ENCODE results near the gene TGM4.
"Not testable (repeated sequence)": the region's sequence is repeated elsewhere in the genome, so short reads cannot be mapped to it uniquely, and the experiment has no call there.

TGM4 gene

GRCh38 chr3:44939581-44940036, 65.2 kb downstream of the TGM4 start:
- Mint-ChIP-seq H3K36me3 (ENCODE audit: low read depth) (peaks cover 27% of the 10 kb centered on the region), H3K27me3 (no peaks in the 10 kb centered on the region), H3K4me3 (no peak overlapping the region), H3K4me1 (peaks cover 4% of the 10 kb centered on the region), H3K27ac (no peak overlapping the region), H3K9me3 (no peaks in the 10 kb centered on the region)
- DNase-seq, result no peak
- ATAC-seq, result no peak

- no peaks in the 10 kb centered on the region for H3K27me3 Mint-ChIP-seq
- no peaks in the 10 kb centered on the region for H3K9me3 Mint-ChIP-seq
- H3K36me3 Mint-ChIP-seq (ENCODE audit: low read depth), result peaks cover 26% of the 10 kb centered on the region
- no peak overlapping the region for H3K27ac Mint-ChIP-seq
- H3K4me3 Mint-ChIP-seq, result no peak overlapping the region
- DNase-seq (no peak), ATAC-seq (no peak)
- no peaks in the 10 kb centered on the region for H3K4me1 Mint-ChIP-seq
These were observed 68.0 kb downstream of the TGM4 start for GRCh38 chr3:44942202-44942921.

GRCh38 chr3:44948239-44948638, 73.8 kb downstream of the TGM4 start:
- ATAC-seq, result no peak
- no peak for DNase-seq
- H3K9me3 Mint-ChIP-seq, result no peaks in the 10 kb centered on the region
- H3K4me1 Mint-ChIP-seq, result no peaks in the 10 kb centered on the region
- H3K4me3 Mint-ChIP-seq, result no peak overlapping the region
- no peaks in the 10 kb centered on the region for H3K27me3 Mint-ChIP-seq
- no peak overlapping the region for H3K27ac Mint-ChIP-seq
- H3K36me3 Mint-ChIP-seq (ENCODE audit: low read depth), result peaks cover 9% of the 10 kb centered on the region

GRCh38 chr3:44949770-44950169, 75.4 kb downstream of the TGM4 start:
- H3K4me1 Mint-ChIP-seq; DNase-seq; ATAC-seq; H3K9me3 Mint-ChIP-seq; H3K36me3 Mint-ChIP-seq (ENCODE audit: low read depth); H3K27me3 Mint-ChIP-seq; H3K4me3 Mint-ChIP-seq; H3K27ac Mint-ChIP-seq: not testable (repeated sequence)

GRCh38 chr3:44950275-44950734, 75.9 kb downstream of the TGM4 start:
- peaks cover 4% of the 10 kb centered on the region for H3K36me3 Mint-ChIP-seq (ENCODE audit: low read depth)
- DNase-seq (no peak), ATAC-seq (no peak)
- no peaks in the 10 kb centered on the region for H3K27me3 Mint-ChIP-seq
- H3K27ac Mint-ChIP-seq, result no peak overlapping the region
- H3K4me1 Mint-ChIP-seq, result peaks cover 2% of the 10 kb centered on the region
- H3K9me3 Mint-ChIP-seq, result no peaks in the 10 kb centered on the region
- no peak overlapping the region for H3K4me3 Mint-ChIP-seq

- ATAC-seq (no peak), DNase-seq (no peak)
- Mint-ChIP-seq H3K9me3 (no peaks in the 10 kb centered on the region), H3K27ac (no peak overlapping the region), H3K36me3 (ENCODE audit: low read depth) (peaks cover 4% of the 10 kb centered on the region), H3K27me3 (no peaks in the 10 kb centered on the region), H3K4me1 (peaks cover 2% of the 10 kb centered on the region), H3K4me3 (no peak overlapping the region)
These were observed 78.3 kb downstream of the TGM4 start for GRCh38 chr3:44952689-44953088.

GRCh38 chr3:44954304-44954703, 79.9 kb downstream of the TGM4 start:
- Mint-ChIP-seq H3K9me3 (no peaks in the 10 kb centered on the region), H3K27me3 (no peaks in the 10 kb centered on the region), H3K27ac (no peak overlapping the region), H3K36me3 (ENCODE audit: low read depth) (peaks cover 2% of the 10 kb centered on the region), H3K4me1 (peaks cover 2% of the 10 kb centered on the region), H3K4me3 (no peak overlapping the region)
- no peak for ATAC-seq
- no peak for DNase-seq

- H3K27ac Mint-ChIP-seq, result no peak overlapping the region
- DNase-seq (no peak), ATAC-seq (peak; percentile 49)
- peaks cover 2% of the 10 kb centered on the region for H3K36me3 Mint-ChIP-seq (ENCODE audit: low read depth)
- no peaks in the 10 kb centered on the region for H3K9me3 Mint-ChIP-seq
- no peak overlapping the region for H3K4me3 Mint-ChIP-seq
- peaks cover 2% of the 10 kb centered on the region for H3K4me1 Mint-ChIP-seq
- no peaks in the 10 kb centered on the region for H3K27me3 Mint-ChIP-seq
These were observed 80.6 kb downstream of the TGM4 start for GRCh38 chr3:44954962-44955361.

GRCh38 chr3:44955917-44956316, 81.5 kb downstream of the TGM4 start:
- Mint-ChIP-seq H3K27ac (no peak overlapping the region), H3K4me1 (peaks cover 6% of the 10 kb centered on the region), H3K27me3 (no peaks in the 10 kb centered on the region), H3K4me3 (no peak overlapping the region), H3K9me3 (no peaks in the 10 kb centered on the region), H3K36me3 (ENCODE audit: low read depth) (peaks cover 2% of the 10 kb centered on the region)
- DNase-seq, result no peak
- no peak for ATAC-seq

- DNase-seq, result no peak
- no peak for ATAC-seq
- H3K4me3 Mint-ChIP-seq, result no peak overlapping the region
- H3K36me3 Mint-ChIP-seq (ENCODE audit: low read depth), result peaks cover 2% of the 10 kb centered on the region
- H3K27ac Mint-ChIP-seq, result no peak overlapping the region
- no peaks in the 10 kb centered on the region for H3K9me3 Mint-ChIP-seq
- H3K4me1 Mint-ChIP-seq, result peaks cover 6% of the 10 kb centered on the region
- no peaks in the 10 kb centered on the region for H3K27me3 Mint-ChIP-seq
These were observed 83.6 kb downstream of the TGM4 start for GRCh38 chr3:44957986-44958385.

GRCh38 chr3:44958386-44958785, 84.0 kb downstream of the TGM4 start:
- Mint-ChIP-seq H3K27ac (no peak overlapping the region), H3K36me3 (ENCODE audit: low read depth) (peaks cover 2% of the 10 kb centered on the region), H3K27me3 (no peaks in the 10 kb centered on the region), H3K9me3 (no peaks in the 10 kb centered on the region), H3K4me3 (no peak overlapping the region), H3K4me1 (peaks cover 6% of the 10 kb centered on the region)
- ATAC-seq (no peak), DNase-seq (no peak)

- Mint-ChIP-seq H3K36me3 (ENCODE audit: low read depth) (no peaks in the 10 kb centered on the region), H3K27ac (no peak overlapping the region), H3K27me3 (no peaks in the 10 kb centered on the region), H3K9me3 (no peaks in the 10 kb centered on the region), H3K4me3 (no peak overlapping the region), H3K4me1 (peaks cover 5% of the 10 kb centered on the region)
- ATAC-seq (peak; percentile 20), DNase-seq (no peak)
These were observed 86.1 kb downstream of the TGM4 start for GRCh38 chr3:44960387-44961026.

GRCh38 chr3:44961888-44962287, 87.5 kb downstream of the TGM4 start:
- Mint-ChIP-seq H3K4me1 (peaks cover 13% of the 10 kb centered on the region), H3K27me3 (no peaks in the 10 kb centered on the region), H3K36me3 (ENCODE audit: low read depth) (no peaks in the 10 kb centered on the region), H3K27ac (no peak overlapping the region), H3K4me3 (no peak overlapping the region), H3K9me3 (no peaks in the 10 kb centered on the region)
- no peak for ATAC-seq
- DNase-seq, result no peak

GRCh38 chr3:44962621-44963393, 88.4 kb downstream of the TGM4 start:
- Mint-ChIP-seq H3K27me3 (no peaks in the 10 kb centered on the region), H3K36me3 (ENCODE audit: low read depth) (no peaks in the 10 kb centered on the region), H3K4me1 (peaks cover 22% of the 10 kb centered on the region), H3K4me3 (no peak overlapping the region), H3K27ac (no peak overlapping the region), H3K9me3 (no peaks in the 10 kb centered on the region)
- DNase-seq, result no peak
- ATAC-seq, result no peak
